C4-2B (cell line): ENCODE measurements around the gene NTRK3.

Source experiments
- ZFX ChIP-seq: fragments of 450-650 bp; IDR thresholded peaks from 2 replicates; pipeline ENCODE4 v1.6.1; 2017
- TF ChIP-seq, protein P1 (sequence below): fragments of 450-650 bp; conservative IDR thresholded peaks from 2 replicates; pipeline ENCODE4 v1.5.1; 2017; ENCODE audit warnings: mild to moderate bottlenecking

DNA sequence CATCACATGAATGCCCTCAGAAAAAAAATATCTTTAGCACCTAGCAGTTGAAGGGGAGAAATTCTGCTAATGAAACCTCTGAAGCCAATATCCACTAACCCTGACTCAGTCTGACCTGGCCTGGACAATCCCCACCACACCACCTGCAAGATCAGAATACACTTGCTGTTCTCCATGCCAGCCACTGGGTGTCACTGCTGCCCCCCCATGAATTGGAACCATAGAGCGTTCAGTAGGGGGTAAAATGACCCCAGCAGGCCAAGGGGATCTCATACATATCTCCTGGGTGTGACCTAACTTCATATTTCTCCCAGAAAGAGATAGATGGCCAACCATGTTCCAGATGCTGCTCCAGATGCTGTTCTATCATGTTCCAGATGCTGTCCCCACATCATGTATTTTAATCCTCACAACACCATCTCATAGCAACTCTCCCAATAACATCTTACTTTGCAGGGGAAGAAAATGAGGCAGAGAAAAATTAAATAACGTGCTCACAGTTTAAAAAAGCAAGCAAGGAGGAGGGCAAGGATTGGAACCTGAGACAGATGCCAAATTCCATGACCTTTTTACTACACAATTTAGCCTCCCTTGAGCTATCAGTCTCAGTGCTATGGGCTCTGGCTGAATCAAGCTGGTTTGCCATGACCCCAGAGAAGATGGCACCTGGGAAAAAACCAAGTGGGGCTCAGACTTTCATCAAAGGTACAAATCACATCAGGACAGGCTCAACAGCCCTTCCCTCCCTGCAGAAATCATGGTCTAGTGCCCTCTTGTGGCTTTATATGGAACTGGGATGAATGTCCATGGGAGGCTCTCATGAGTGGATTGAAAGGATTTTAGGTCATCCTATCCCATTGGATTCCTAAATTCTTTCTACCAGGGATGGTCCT, 12.4 kb downstream of the NTRK3 start:
- TF ChIP-seq, protein P1, sequence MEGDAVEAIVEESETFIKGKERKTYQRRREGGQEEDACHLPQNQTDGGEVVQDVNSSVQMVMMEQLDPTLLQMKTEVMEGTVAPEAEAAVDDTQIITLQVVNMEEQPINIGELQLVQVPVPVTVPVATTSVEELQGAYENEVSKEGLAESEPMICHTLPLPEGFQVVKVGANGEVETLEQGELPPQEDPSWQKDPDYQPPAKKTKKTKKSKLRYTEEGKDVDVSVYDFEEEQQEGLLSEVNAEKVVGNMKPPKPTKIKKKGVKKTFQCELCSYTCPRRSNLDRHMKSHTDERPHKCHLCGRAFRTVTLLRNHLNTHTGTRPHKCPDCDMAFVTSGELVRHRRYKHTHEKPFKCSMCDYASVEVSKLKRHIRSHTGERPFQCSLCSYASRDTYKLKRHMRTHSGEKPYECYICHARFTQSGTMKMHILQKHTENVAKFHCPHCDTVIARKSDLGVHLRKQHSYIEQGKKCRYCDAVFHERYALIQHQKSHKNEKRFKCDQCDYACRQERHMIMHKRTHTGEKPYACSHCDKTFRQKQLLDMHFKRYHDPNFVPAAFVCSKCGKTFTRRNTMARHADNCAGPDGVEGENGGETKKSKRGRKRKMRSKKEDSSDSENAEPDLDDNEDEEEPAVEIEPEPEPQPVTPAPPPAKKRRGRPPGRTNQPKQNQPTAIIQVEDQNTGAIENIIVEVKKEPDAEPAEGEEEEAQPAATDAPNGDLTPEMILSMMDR: peak; percentile 87
- no peak for TF ChIP-seq ZFX
